Calu3 (cell line): ENCODE measurements around the gene DUSP23. TPM values are rescaled to one million over a fixed set of nuclear protein-coding genes. Genes with fewer than 3 reads are reported as not detected.

Experiments
- BruUV-seq: library from RNA; stranded (reverse); fragments of 400-500 nt; replicated peaks from 2 replicates; lab custom pipeline; 2021; lab: Mats Ljungman, UMichigan
- CTCF ChIA-PET: fragments of 300-600 bp; sonication (Branson Sonifier 250); formaldehyde crosslinking; loops from one replicate; lab custom pipeline; 2022; ENCODE audit warnings: antibody characterized with exemption; lab: Charles Lee
- DNase-seq: peaks from one replicate; pipeline ENCODE4 v3.0.0; 2022
- H3K27ac Mint-ChIP-seq: one replicate; pipeline ENCODE4 v1.8.0; 2022; ENCODE audit warnings: mixed read lengths; ENCODE audit not compliant: unreplicated experiment
- H3K27me3 Mint-ChIP-seq: one replicate; pipeline ENCODE4 v1.8.0; 2022; ENCODE audit warnings: mixed read lengths; ENCODE audit not compliant: unreplicated experiment
- H3K36me3 Mint-ChIP-seq: one replicate; pipeline ENCODE4 v1.8.0; 2022; ENCODE audit warnings: mild to moderate bottlenecking, moderate library complexity, mixed read lengths; ENCODE audit not compliant: insufficient read depth, unreplicated experiment
- H3K4me1 Mint-ChIP-seq: one replicate; pipeline ENCODE4 v1.8.0; 2022; ENCODE audit warnings: mild to moderate bottlenecking, low read depth, mixed read lengths; ENCODE audit not compliant: unreplicated experiment
- H3K4me3 Mint-ChIP-seq: one replicate; pipeline ENCODE4 v1.8.0; 2022; ENCODE audit warnings: mild to moderate bottlenecking, low read depth, moderate library complexity, mixed read lengths; ENCODE audit not compliant: unreplicated experiment
- H3K9me3 Mint-ChIP-seq: one replicate; pipeline ENCODE4 v1.8.0; 2022; ENCODE audit warnings: low read depth, mixed read lengths; ENCODE audit not compliant: unreplicated experiment
- intact Hi-C: fragments of 100-400 bp; cut with micrococcal nuclease; formaldehyde crosslinking; loops from one replicate; pipeline ENCODE4 v1.10.0; 2022; ENCODE audit not compliant: unreplicated experiment
- total RNA-seq: library from RNA; stranded (reverse); gene quantifications from 2 replicates; pipeline ENCODE4 v1.2.3, GENCODE V29; 2022
- TF ChIP-seq, protein P1 (sequence below): fragments of 200-600 bp; IDR thresholded peaks from one replicate; pipeline ENCODE4 v1.8.0; 2022; ENCODE audit warnings: antibody characterized with exemption; ENCODE audit not compliant: unreplicated experiment

The DUSP23 gene
- total RNA-seq, 1 experiment from 2014 or later = 10.6 TPM

DNA sequence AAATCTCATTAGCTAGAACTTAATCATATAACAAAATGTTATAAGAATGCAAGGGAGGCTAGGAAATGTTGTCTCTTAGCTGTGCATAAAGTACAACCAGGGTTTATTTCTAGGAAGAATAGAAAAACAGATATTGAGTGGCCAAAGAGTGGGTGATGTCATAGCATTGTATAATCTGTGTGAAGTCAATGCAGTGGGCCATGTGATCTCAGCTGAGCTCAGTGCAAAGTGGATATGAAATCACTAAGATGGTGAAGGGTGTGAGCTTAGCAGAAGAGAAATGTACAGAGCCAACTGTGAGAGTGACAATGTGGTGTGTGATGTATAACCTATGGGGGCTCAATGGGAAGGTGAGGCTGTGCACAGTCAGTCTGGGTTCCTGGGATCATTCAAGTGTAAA, 29.7 kb upstream of the DUSP23 start:
- H3K27ac Mint-ChIP-seq = peak overlapping the region; percentile 78
- no TSS peak for BruUV-seq
- no peaks in the 10 kb centered on the region for H3K9me3 Mint-ChIP-seq
- no peaks in the 10 kb centered on the region for H3K27me3 Mint-ChIP-seq
- TF ChIP-seq, protein P1, sequence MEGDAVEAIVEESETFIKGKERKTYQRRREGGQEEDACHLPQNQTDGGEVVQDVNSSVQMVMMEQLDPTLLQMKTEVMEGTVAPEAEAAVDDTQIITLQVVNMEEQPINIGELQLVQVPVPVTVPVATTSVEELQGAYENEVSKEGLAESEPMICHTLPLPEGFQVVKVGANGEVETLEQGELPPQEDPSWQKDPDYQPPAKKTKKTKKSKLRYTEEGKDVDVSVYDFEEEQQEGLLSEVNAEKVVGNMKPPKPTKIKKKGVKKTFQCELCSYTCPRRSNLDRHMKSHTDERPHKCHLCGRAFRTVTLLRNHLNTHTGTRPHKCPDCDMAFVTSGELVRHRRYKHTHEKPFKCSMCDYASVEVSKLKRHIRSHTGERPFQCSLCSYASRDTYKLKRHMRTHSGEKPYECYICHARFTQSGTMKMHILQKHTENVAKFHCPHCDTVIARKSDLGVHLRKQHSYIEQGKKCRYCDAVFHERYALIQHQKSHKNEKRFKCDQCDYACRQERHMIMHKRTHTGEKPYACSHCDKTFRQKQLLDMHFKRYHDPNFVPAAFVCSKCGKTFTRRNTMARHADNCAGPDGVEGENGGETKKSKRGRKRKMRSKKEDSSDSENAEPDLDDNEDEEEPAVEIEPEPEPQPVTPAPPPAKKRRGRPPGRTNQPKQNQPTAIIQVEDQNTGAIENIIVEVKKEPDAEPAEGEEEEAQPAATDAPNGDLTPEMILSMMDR = no peak
- intact Hi-C loops = no loop called here
- peaks cover 6% of the 10 kb centered on the region for H3K36me3 Mint-ChIP-seq
- H3K4me3 Mint-ChIP-seq = no peak overlapping the region
- CTCF ChIA-PET = interaction anchor here (0.5 kb wide), 1 partner anchor 16 kb away, joined by 3 read pairs; no protein-coding TSS in a partner anchor
- DNase-seq = no peak
- H3K4me1 Mint-ChIP-seq = peaks cover 20% of the 10 kb centered on the region

DNA sequence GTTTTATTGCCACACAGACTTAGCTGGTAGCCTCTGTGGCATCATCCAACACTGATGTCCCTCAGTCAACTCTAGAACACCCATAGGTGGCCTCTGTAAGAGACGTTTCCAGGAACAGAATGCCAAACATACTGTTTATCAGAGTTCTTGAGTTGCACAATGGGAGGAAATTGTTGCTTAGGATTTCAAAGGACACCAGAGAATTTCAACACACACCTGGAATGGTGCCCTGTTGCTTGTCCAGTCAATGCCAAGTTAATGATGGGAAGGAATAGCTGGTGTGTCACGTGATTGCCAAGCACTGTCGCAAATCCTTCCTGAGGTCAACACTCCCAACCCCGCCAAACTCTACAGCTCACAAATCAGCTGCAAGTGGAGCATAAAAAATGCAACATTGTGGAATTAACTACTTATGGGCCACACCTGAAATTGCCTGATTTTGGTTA, 28.6 kb upstream of the DUSP23 start:
- H3K4me1 Mint-ChIP-seq = peaks cover 20% of the 10 kb centered on the region
- H3K4me3 Mint-ChIP-seq = no peak overlapping the region
- H3K27ac Mint-ChIP-seq = peak overlapping the region; percentile 67
- no TSS peak for BruUV-seq
- H3K27me3 Mint-ChIP-seq = no peaks in the 10 kb centered on the region
- DNase-seq = peak; percentile 71
- TF ChIP-seq, protein P1 = no peak
- CTCF ChIA-PET = interaction anchor here (0.9 kb wide), 1 partner anchor 141 kb away, joined by 4 read pairs; no protein-coding TSS in a partner anchor
- intact Hi-C loops = no loop called here
- H3K9me3 Mint-ChIP-seq = no peaks in the 10 kb centered on the region
- H3K36me3 Mint-ChIP-seq = peaks cover 6% of the 10 kb centered on the region

GRCh38 chr1:159753386-159753785, 27.4 kb upstream of the DUSP23 start:
- Mint-ChIP-seq H3K4me3 (no peak overlapping the region), H3K27me3 (no peaks in the 10 kb centered on the region), H3K27ac (peak overlapping the region; percentile 24), H3K4me1 (peaks cover 20% of the 10 kb centered on the region), H3K36me3 (peaks cover 6% of the 10 kb centered on the region), H3K9me3 (no peaks in the 10 kb centered on the region)
- peak; percentile 8 for DNase-seq
- CTCF ChIA-PET = no interaction called here
- BruUV-seq = no TSS peak
- intact Hi-C loops = no loop called here
- TF ChIP-seq, protein P1 = no peak

DNA sequence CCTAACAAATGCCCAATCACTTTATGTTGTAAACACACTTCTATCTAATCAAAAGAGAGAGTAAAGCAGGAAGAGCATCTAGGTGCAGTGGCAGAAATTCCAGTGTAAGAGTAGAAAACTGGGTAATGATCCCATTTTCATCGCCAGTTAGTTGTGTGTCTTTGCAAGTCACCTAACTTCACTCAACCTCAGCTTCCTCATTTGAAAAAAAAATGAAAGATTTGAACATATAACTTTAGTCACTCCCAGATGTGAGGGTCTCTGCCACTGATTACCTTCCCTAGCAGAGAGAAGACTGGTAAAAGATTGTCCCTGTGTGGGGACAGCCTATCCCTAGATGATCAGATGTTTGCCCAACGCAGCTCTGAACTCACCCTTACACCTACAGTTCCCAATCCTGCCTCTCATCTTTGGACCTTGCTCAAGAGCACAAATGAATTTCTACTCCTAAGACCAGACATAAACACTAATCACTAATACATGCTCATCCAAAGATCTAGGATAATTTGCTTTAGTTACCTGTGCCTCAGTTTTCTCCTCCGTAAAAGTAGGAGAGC, 25.2 kb upstream of the DUSP23 start:
- BruUV-seq = no TSS peak
- CTCF ChIA-PET = no interaction called here
- no peaks in the 10 kb centered on the region for H3K9me3 Mint-ChIP-seq
- H3K27me3 Mint-ChIP-seq = no peaks in the 10 kb centered on the region
- DNase-seq = no peak
- intact Hi-C loops = no loop called here
- no peak overlapping the region for H3K27ac Mint-ChIP-seq
- TF ChIP-seq, protein P1 = no peak
- peaks cover 6% of the 10 kb centered on the region for H3K36me3 Mint-ChIP-seq
- H3K4me1 Mint-ChIP-seq = peaks cover 20% of the 10 kb centered on the region
- no peak overlapping the region for H3K4me3 Mint-ChIP-seq
